Spleen (tissue), 11 donors: ENCODE data around the gene OAT. TPM values are rescaled to one million over a fixed set of nuclear protein-coding genes. Genes with fewer than 3 reads are reported as not detected.
A peak's percentile ranks its signal among the peaks of the same experiment; 100 is the strongest.

Experiments
- DNase-seq: peaks from one replicate; pipeline ENCODE4 v3.0.0-alpha.2; 2020
- H3K27ac ChIP-seq, 8 donors: fragments of 200-600 bp; sonication (generic) in 7 of 8; 1 replicate in 4 of 8; 2 replicates in 4 of 8; pipeline versions ENCODE4 v1.5.0 to v1.8.0; 2016 to 2021; ENCODE audit warnings: inconsistent platforms in 4 of 8, mild to moderate bottlenecking in 4 of 8, moderate library complexity in 1 of 8
- H3K27me3 ChIP-seq, 7 donors: fragments of 200-600 bp; sonication (generic) in 6 of 7; replicated peaks in 1 of 7; 1 replicate in 4 of 7; 2 replicates in 3 of 7; pipeline versions ENCODE4 v1.5.0 to v1.8.0; 2016 to 2021; ENCODE audit warnings: inconsistent platforms in 3 of 7, mild to moderate bottlenecking in 1 of 7
- H3K36me3 ChIP-seq, 6 donors: fragments of 200-600 bp; sonication (generic) in 5 of 6; 1 replicate in 4 of 6; 2 replicates in 2 of 6; pipeline versions ENCODE4 v1.5.0 to v1.8.0; 2016 to 2021; ENCODE audit warnings: inconsistent platforms in 2 of 6
- H3K4me1 ChIP-seq, 6 donors: fragments of 200-600 bp; sonication (generic) in 5 of 6; 1 replicate in 3 of 6; 2 replicates in 3 of 6; pipeline versions ENCODE4 v1.5.0 to v1.8.0; 2016 to 2021; ENCODE audit warnings: inconsistent platforms in 3 of 6
- H3K4me3 ChIP-seq, 8 donors: fragments of 200-600 bp; sonication (generic) in 7 of 8; 1 replicate in 4 of 8; 2 replicates in 4 of 8; pipeline versions ENCODE4 v1.5.0 to v1.8.0; 2016 to 2021; ENCODE audit warnings: inconsistent platforms in 4 of 8, mild to moderate bottlenecking in 4 of 8, moderate library complexity in 2 of 8
- H3K9me3 ChIP-seq, 8 donors: fragments of 200-600 bp; sonication (generic) in 7 of 8; 1 replicate in 4 of 8; 2 replicates in 4 of 8; pipeline versions ENCODE4 v1.5.0 to v1.8.0; 2016 to 2021; ENCODE audit warnings: inconsistent platforms in 4 of 8
- CTCF ChIP-seq, 11 experiments: fragments of 200-600 bp in 7 of 11; fragments of 450-650 bp in 4 of 11; sonication (generic) in 4 of 11; IDR thresholded peaks in 8 of 11; conservative IDR thresholded peaks in 3 of 11; 1 replicate in 7 of 11; 2 replicates in 4 of 11; pipeline versions ENCODE4 v1.4.0 to v1.8.0; 2016 to 2021; ENCODE audit warnings: antibody characterized with exemption in 11 of 11, inconsistent platforms in 4 of 11, mild to moderate bottlenecking in 1 of 11
- POLR2A ChIP-seq, 3 donors: fragments of 450-650 bp; IDR thresholded peaks; one replicate each; pipeline ENCODE4 v1.5.1; 2017; ENCODE audit warnings: antibody characterized with exemption in 3 of 3, mild to moderate bottlenecking in 1 of 3
- POLR2AphosphoS5 ChIP-seq, 3 donors: sonication (generic); formaldehyde crosslinking; IDR thresholded peaks; one replicate each; pipeline ENCODE4 v1.5.1; 2017; ENCODE audit warnings: antibody characterized with exemption in 3 of 3
- WGBS, 5 donors: extraction: QIAGEN DNeasy Blood & Tissue Kit in 3 of 5; methylation state at CpG; one replicate each; pipeline versions ENCODE4 v1.1.5 to v1.1.7; 2013 to 2018; 5-methylcytosine and 5-hydroxymethylcytosine counted together
- intact Hi-C: fragments of 100-400 bp; cut with DNase I; formaldehyde crosslinking; loops from one replicate; pipeline ENCODE4 v1.15.0; 2023; ENCODE audit warnings: low total_unique reads
- polyA plus RNA-seq, 3 donors: library from polyadenylated mRNA; stranded (reverse); fragments of 200-250 nt; gene quantifications; one replicate each; pipeline ENCODE4 v1.2.1, GENCODE V29; 2013
- total RNA-seq, 7 donors: library from RNA; depleted of rRNA in 3 of 7; stranded (reverse); fragments of >200 nt in 3 of 7; fragmentation: NEBNext Ultra II Directional in 4 of 7; extraction: Animal tissue kit (Norgen Biotek cat#: 25700) in 4 of 7; gene quantifications; one replicate each; pipeline versions ENCODE4 v1.1.0 to v1.2.1, GENCODE V29; 2016 to 2021
- donor health status: healthy with polysubstance abuse.
- donor health status: DM: no; HTN: no; CAD: no; lungs with moderate emphysema.
- donor health status: DM: no; HTN: no; CAD: no.
- donor health status: Bipolar disorder and iron deficiency.
- donor health status: healthy.
- donor health status: DM: no; HTN: no; CAD: no.
- donor health status: DM: yes; HTN: yes; CAD: no.

OAT gene
- total and polyA plus RNA-seq, 10 donors = 22.1 to 63.0 (median 47.0) TPM

GRCh38 chr10:124465003-124465776 lies 46.5 kb upstream of the OAT start:
- intact Hi-C loops = no loop called here
- H3K36me3 ChIP-seq = peaks cover 0 to 7% (median 0%) of the 10 kb centered on the region in 6 donors
- peak overlapping the region in 1 of 8 donors; percentile 36 for H3K4me3 ChIP-seq
- peaks cover 9 to 42% (median 35%) of the 10 kb centered on the region in 6 donors for H3K4me1 ChIP-seq
- DNase-seq = peak; percentile 75
- H3K27ac ChIP-seq = peak overlapping the region in 6 of 8 donors; percentile 27 to 67 (median 58)
- WGBS, 5 donors = 43 to 59% (median 49%) methylated on average over 17 of the region's 17 CpGs
- H3K9me3 ChIP-seq = no peaks in the 10 kb centered on the region
- no peaks in the 10 kb centered on the region for H3K27me3 ChIP-seq
- TF ChIP-seq POLR2A (IDR thresholded peaks at IDR 0.05) (no peak), CTCF (IDR thresholded peaks at IDR 0.05 in 8 of 11, conservative IDR thresholded peaks at IDR 0.05 in 3 of 11) (no peak)

GRCh38 chr10:124464028-124464965 lies 45.6 kb upstream of the OAT start:
- no peaks in the 10 kb centered on the region for H3K27me3 ChIP-seq
- TF ChIP-seq CTCF (IDR thresholded peaks at IDR 0.05 in 8 of 11, conservative IDR thresholded peaks at IDR 0.05 in 3 of 11) (no peak), POLR2A (IDR thresholded peaks at IDR 0.05) (no peak), POLR2AphosphoS5 (IDR thresholded peaks at IDR 0.05) (no peak)
- no peaks in the 10 kb centered on the region for H3K36me3 ChIP-seq
- no peak for DNase-seq
- 61 to 85% (median 82%) methylated on average over 9 of the region's 9 CpGs for WGBS, 5 donors
- intact Hi-C loops = no loop called here
- H3K27ac ChIP-seq = peak overlapping the region in 6 of 8 donors; percentile 27 to 67 (median 58)
- H3K4me1 ChIP-seq = peaks cover 9 to 42% (median 35%) of the 10 kb centered on the region in 6 donors
- H3K9me3 ChIP-seq = no peaks in the 10 kb centered on the region
- no peak overlapping the region for H3K4me3 ChIP-seq

- Histone ChIP-seq H3K4me3 (peak overlapping the region; percentile 50 to 98 (median 83)), H3K27ac (peak overlapping the region; percentile 61 to 95 (median 86)), H3K4me1 (peaks cover 9 to 42% (median 35%) of the 10 kb centered on the region in 6 donors), H3K9me3 (no peaks in the 10 kb centered on the region), H3K27me3 (peaks cover 0 to 4% (median 0%) of the 10 kb centered on the region in 7 donors), H3K36me3 (no peaks in the 10 kb centered on the region)
- WGBS, 5 donors = 78 to 92% (median 83%) methylated on average over 7 to 8 of the region's 8 CpGs
- no peak for TF ChIP-seq POLR2AphosphoS5 (IDR thresholded peaks at IDR 0.05)
- TF ChIP-seq POLR2A (IDR thresholded peaks at IDR 0.05) = no peak
- TF ChIP-seq CTCF (IDR thresholded peaks at IDR 0.05 in 8 of 11, conservative IDR thresholded peaks at IDR 0.05 in 3 of 11) = no peak
- intact Hi-C loops = no loop called here
- DNase-seq = no peak
These were observed 43.6 kb upstream of the OAT start for GRCh38 chr10:124462348-124462695.
